ENCODE data around the gene MRPS12.

GRCh38 chr19:38908911-38909310, 21.8 kb upstream of the MRPS12 start:
- TF ChIP-seq CTCF (IDR thresholded peaks at IDR 0.05 in 2 of 3, conservative IDR thresholded peaks at IDR 0.05 in 1 of 3; ENCODE audit: insufficient read depth in 2 of 3, low read depth in 1 of 3, low read length in 3 of 3) (no peak), ATF7 (IDR thresholded peaks at IDR 0.05) (no peak), RERE (CRISPR knock-in tag; IDR thresholded peaks at IDR 0.05; ENCODE audit: borderline replicate concordance) (no peak), HMG20A (CRISPR knock-in tag; conservative IDR thresholded peaks at IDR 0.05) (no peak), POLR2AphosphoS5 (IDR thresholded peaks at IDR 0.05; ENCODE audit: control insufficient read depth, insufficient read depth, low read depth, low read length) (no peak), POLR2A (conservative IDR thresholded peaks at IDR 0.05) (no peak), RFX5 (IDR thresholded peaks at IDR 0.05; ENCODE audit: low read depth, low read length) (no peak), EZH2 (IDR thresholded peaks at IDR 0.05; ENCODE audit: borderline replicate concordance, low read depth, low read length) (no peak), ZNF217 (CRISPR knock-in tag; IDR thresholded peaks at IDR 0.05) (no peak), ZHX1 (conservative IDR thresholded peaks at IDR 0.05; ENCODE audit: low read length) (no peak)
